Upper lobe of left lung (tissue), 6 donors: Measurements from ENCODE around the gene EEIG2. TPM values are rescaled to one million over a fixed set of nuclear protein-coding genes. Genes with fewer than 3 reads are reported as not detected.

ENCODE experiments used
- ATAC-seq, 2 donors: fragments of 200-7000 bp; cut with Tn5 transposase; one replicate each; pipeline ENCODE4 v1.9.1; 2022; ENCODE audit warnings: mild to moderate bottlenecking in 2 of 2, moderate library complexity in 2 of 2; ENCODE audit not compliant: low FRiP score in 2 of 2
- DNase-seq, 2 donors: peaks; one replicate each; pipeline ENCODE4 v3.0.0-alpha.2; 2019 to 2020
- H3K27ac ChIP-seq, 4 donors: fragments of 200-600 bp; sonication (generic); one replicate each; pipeline ENCODE4 v1.5.1; 2016 to 2019
- H3K27me3 ChIP-seq, 4 donors: fragments of 200-600 bp; sonication (generic); one replicate each; pipeline ENCODE4 v1.5.1; 2017 to 2019
- H3K36me3 ChIP-seq, 4 donors: fragments of 200-600 bp; sonication (generic); one replicate each; pipeline ENCODE4 v1.5.1; 2016 to 2019
- H3K4me1 ChIP-seq, 4 donors: fragments of 200-600 bp; sonication (generic); one replicate each; pipeline ENCODE4 v1.5.1; 2018 to 2019
- H3K4me3 ChIP-seq, 4 donors: fragments of 200-600 bp; sonication (generic); one replicate each; pipeline ENCODE4 v1.5.1; 2017 to 2019; ENCODE audit warnings: mild to moderate bottlenecking in 2 of 4, moderate library complexity in 1 of 4
- H3K9me3 ChIP-seq, 4 donors: fragments of 200-600 bp; sonication (generic); one replicate each; pipeline ENCODE4 v1.5.1; 2018 to 2019
- CTCF ChIP-seq, 6 experiments: fragments of 450-650 bp in 4 of 6; fragments of 200-600 bp in 2 of 6; sonication (generic) in 2 of 6; IDR thresholded peaks; one replicate each; pipeline ENCODE4 v1.5.1; 2016 to 2019; ENCODE audit warnings: antibody characterized with exemption in 6 of 6
- EP300 ChIP-seq, 4 donors: sonication (generic); formaldehyde crosslinking; IDR thresholded peaks; one replicate each; pipeline ENCODE4 v1.5.1; 2017; ENCODE audit warnings: antibody characterized with exemption in 4 of 4, control low read depth in 2 of 4
- POLR2A ChIP-seq, 4 donors: fragments of 450-650 bp; IDR thresholded peaks; one replicate each; pipeline ENCODE4 v1.5.1; 2016 to 2017; ENCODE audit warnings: antibody characterized with exemption in 4 of 4, mild to moderate bottlenecking in 2 of 4
- POLR2AphosphoS5 ChIP-seq, 2 donors: sonication (generic); formaldehyde crosslinking; IDR thresholded peaks; one replicate each; pipeline ENCODE4 v1.5.1; 2017; ENCODE audit warnings: antibody characterized with exemption in 2 of 2
- WGBS, 2 donors: methylation state at CpG; one replicate each; pipeline ENCODE4 v1.1.5; 2017 to 2018; 5-methylcytosine and 5-hydroxymethylcytosine counted together
- total RNA-seq, 6 donors: library from RNA; depleted of rRNA in 4 of 6; stranded (reverse); fragments of >200 nt in 4 of 6; gene quantifications; one replicate each; pipeline versions ENCODE4 v1.1.0 to v1.2.1, GENCODE V29; 2016 to 2021
- donor health status: DM: no; HTN: no; CAD: no; lungs with moderate emphysema.
- donor health status: DM: no; HTN: yes; CAD: no; lungs with severe emphysema.

The EEIG2 gene
- total RNA-seq, 6 donors from 2014 or later, result 8.4 to 19.9 (median 15.1) TPM

GRCh38 chr1:108565081-108565480 lies 5.2 kb downstream of the EEIG2 start:
- no peaks in the 10 kb centered on the region for H3K36me3 ChIP-seq
- H3K4me3 ChIP-seq, result no peak overlapping the region
- peaks cover 10 to 29% (median 22%) of the 10 kb centered on the region in 4 donors for H3K4me1 ChIP-seq
- H3K27me3 ChIP-seq, result no peaks in the 10 kb centered on the region
- TF ChIP-seq CTCF (IDR thresholded peaks at IDR 0.05), result no peak
- no peak for TF ChIP-seq POLR2AphosphoS5 (IDR thresholded peaks at IDR 0.05)
- TF ChIP-seq POLR2A (IDR thresholded peaks at IDR 0.05), result no peak
- no peak for TF ChIP-seq EP300 (IDR thresholded peaks at IDR 0.05)
- DNase-seq, result no peak
- WGBS, 2 donors, result 85 to 90% methylated on average over 6 of the region's 6 CpGs
- no peak for ATAC-seq
- no peaks in the 10 kb centered on the region for H3K9me3 ChIP-seq
- H3K27ac ChIP-seq, result no peak overlapping the region

GRCh38 chr1:108565512-108565911 lies 5.6 kb downstream of the EEIG2 start:
- H3K4me1 ChIP-seq, result peaks cover 11 to 30% (median 21%) of the 10 kb centered on the region in 4 donors
- H3K9me3 ChIP-seq, result no peaks in the 10 kb centered on the region
- H3K36me3 ChIP-seq, result no peaks in the 10 kb centered on the region
- TF ChIP-seq EP300 (IDR thresholded peaks at IDR 0.05) (no peak), POLR2A (IDR thresholded peaks at IDR 0.05) (no peak), POLR2AphosphoS5 (IDR thresholded peaks at IDR 0.05) (no peak), CTCF (IDR thresholded peaks at IDR 0.05) (no peak)
- H3K27ac ChIP-seq, result no peak overlapping the region
- DNase-seq (no peak), ATAC-seq (no peak)
- H3K4me3 ChIP-seq, result no peak overlapping the region
- H3K27me3 ChIP-seq, result no peaks in the 10 kb centered on the region
- 83 to 85% methylated on average over 1 of the region's 1 CpG for WGBS, 2 donors

GRCh38 chr1:108568589-108568988 lies 8.7 kb downstream of the EEIG2 start:
- H3K9me3 ChIP-seq, result no peaks in the 10 kb centered on the region
- no peaks in the 10 kb centered on the region for H3K36me3 ChIP-seq
- DNase-seq, result no peak
- no peak overlapping the region for H3K27ac ChIP-seq
- H3K4me3 ChIP-seq, result no peak overlapping the region
- no peaks in the 10 kb centered on the region for H3K27me3 ChIP-seq
- WGBS, 2 donors, result 93% methylated on average over 2 of the region's 2 CpGs
- peaks cover 0 to 10% (median 10%) of the 10 kb centered on the region in 4 donors for H3K4me1 ChIP-seq
- no peak for ATAC-seq
- TF ChIP-seq POLR2A (IDR thresholded peaks at IDR 0.05) (no peak), EP300 (IDR thresholded peaks at IDR 0.05) (no peak), POLR2AphosphoS5 (IDR thresholded peaks at IDR 0.05) (no peak), CTCF (IDR thresholded peaks at IDR 0.05) (no peak)

GRCh38 chr1:108569097-108569728 lies 9.3 kb downstream of the EEIG2 start:
- ATAC-seq (no peak), DNase-seq (no peak)
- H3K4me3 ChIP-seq, result no peak overlapping the region
- H3K27ac ChIP-seq, result no peak overlapping the region
- no peaks in the 10 kb centered on the region for H3K9me3 ChIP-seq
- 76 to 96% methylated on average over 3 of the region's 3 CpGs for WGBS, 2 donors
- H3K4me1 ChIP-seq, result peaks cover 0 to 10% (median 10%) of the 10 kb centered on the region in 4 donors
- no peak for TF ChIP-seq CTCF (IDR thresholded peaks at IDR 0.05)
- TF ChIP-seq EP300 (IDR thresholded peaks at IDR 0.05), result no peak
- no peak for TF ChIP-seq POLR2A (IDR thresholded peaks at IDR 0.05)
- no peak for TF ChIP-seq POLR2AphosphoS5 (IDR thresholded peaks at IDR 0.05)
- no peaks in the 10 kb centered on the region for H3K27me3 ChIP-seq
- no peaks in the 10 kb centered on the region for H3K36me3 ChIP-seq

- peaks cover 0 to 10% (median 10%) of the 10 kb centered on the region in 4 donors for H3K4me1 ChIP-seq
- no peak overlapping the region for H3K27ac ChIP-seq
- ATAC-seq (peak; percentile 83 to 85), DNase-seq (no peak)
- no peak overlapping the region for H3K4me3 ChIP-seq
- no peaks in the 10 kb centered on the region for H3K9me3 ChIP-seq
- TF ChIP-seq CTCF (IDR thresholded peaks at IDR 0.05) (peak in 4 of 6 experiments; percentile 23 to 42 (median 28)), POLR2AphosphoS5 (IDR thresholded peaks at IDR 0.05) (no peak), EP300 (IDR thresholded peaks at IDR 0.05) (no peak), POLR2A (IDR thresholded peaks at IDR 0.05) (no peak)
- H3K27me3 ChIP-seq, result no peaks in the 10 kb centered on the region
- H3K36me3 ChIP-seq, result no peaks in the 10 kb centered on the region
Observed at GRCh38 chr1:108570128-108570527, 10.2 kb downstream of the EEIG2 start.
